ENCODE data around the gene SOWAHB.
"Not testable (repeated sequence)": the region's sequence is repeated elsewhere in the genome, so short reads cannot be mapped to it uniquely, and the experiment has no call there.

Gene SOWAHB

DNA sequence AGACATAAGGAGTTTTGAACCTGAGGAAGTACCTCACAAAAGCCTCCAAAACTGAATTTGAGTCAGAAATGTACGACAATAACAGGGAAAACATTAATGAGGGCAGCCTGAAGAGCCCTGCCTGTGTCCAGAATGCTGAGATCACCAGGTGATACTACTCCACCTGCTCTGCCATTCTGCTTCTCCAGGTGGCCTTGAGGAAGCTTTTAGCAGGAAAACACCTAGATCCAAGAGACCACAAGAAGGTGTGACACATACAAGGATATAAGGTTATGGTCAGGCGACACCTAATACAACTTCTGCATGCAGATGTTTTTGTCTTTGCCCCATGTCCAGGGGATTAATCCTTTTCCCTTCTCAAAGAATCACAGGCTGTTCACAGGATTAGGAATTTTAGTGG, 15.3 kb downstream of the SOWAHB start (continued):
- no peak for TF ChIP-seq ZBTB20 (tag by site-specific recombination; IDR thresholded peaks at IDR 0.05)

DNA sequence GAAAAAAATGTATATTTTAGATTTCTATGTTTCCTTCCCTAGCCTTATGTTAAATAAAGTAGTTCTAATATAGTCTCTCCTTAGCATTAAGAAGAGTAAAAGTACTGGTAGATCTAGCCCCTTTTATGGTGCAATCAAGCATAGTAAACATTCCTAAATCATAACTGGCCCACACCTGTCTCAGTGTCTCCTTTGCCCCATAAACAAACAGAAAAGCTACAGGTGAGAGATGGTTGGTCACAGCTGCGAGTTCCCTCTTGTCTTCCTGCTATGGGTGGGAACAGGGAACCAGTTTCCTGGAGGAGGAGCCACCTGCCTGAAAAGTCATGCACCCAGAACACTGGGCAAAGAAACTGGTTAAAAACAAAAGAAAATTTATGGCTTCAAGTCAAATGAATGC, 16.6 kb downstream of the SOWAHB start:
- no peaks in the 10 kb centered on the region for H3K36me3 ChIP-seq (ENCODE audit: control insufficient read depth in 2 of 2, insufficient read depth in 1 of 2, low read length in 2 of 2)
- no peak overlapping the region for H3K4me3 ChIP-seq (ENCODE audit: low read depth, low read length)
- H3K27ac ChIP-seq (ENCODE audit: extremely low read depth, low read depth, low read length) = no peak overlapping the region
- no peaks in the 10 kb centered on the region for H3K9me3 ChIP-seq (ENCODE audit: control insufficient read depth, insufficient read depth, low read depth, low read length)
- no peak for TF ChIP-seq KLF10 (tag by site-specific recombination; IDR thresholded peaks at IDR 0.05)
- no peak for TF ChIP-seq ZNF155 (tag by site-specific recombination; IDR thresholded peaks at IDR 0.05)
- TF ChIP-seq ZNF366 (tag by site-specific recombination; conservative IDR thresholded peaks at IDR 0.05) = no peak
- TF ChIP-seq ZNF335 (tag by site-specific recombination; conservative IDR thresholded peaks at IDR 0.05) = no peak
- TF ChIP-seq ZNF544 (tag by site-specific recombination; IDR thresholded peaks at IDR 0.05) = no peak
- peak; percentile 85; the same call in 1 of the 2 replicates for TF ChIP-seq SCRT1 (tag by site-specific recombination; IDR thresholded peaks at IDR 0.05; ENCODE audit: borderline replicate concordance)
- peak; percentile 88 for TF ChIP-seq SCRT2 (tag by site-specific recombination; IDR thresholded peaks at IDR 0.05)
- no peak for TF ChIP-seq ZNF169 (tag by site-specific recombination; IDR thresholded peaks at IDR 0.05)
- TF ChIP-seq, protein P1, sequence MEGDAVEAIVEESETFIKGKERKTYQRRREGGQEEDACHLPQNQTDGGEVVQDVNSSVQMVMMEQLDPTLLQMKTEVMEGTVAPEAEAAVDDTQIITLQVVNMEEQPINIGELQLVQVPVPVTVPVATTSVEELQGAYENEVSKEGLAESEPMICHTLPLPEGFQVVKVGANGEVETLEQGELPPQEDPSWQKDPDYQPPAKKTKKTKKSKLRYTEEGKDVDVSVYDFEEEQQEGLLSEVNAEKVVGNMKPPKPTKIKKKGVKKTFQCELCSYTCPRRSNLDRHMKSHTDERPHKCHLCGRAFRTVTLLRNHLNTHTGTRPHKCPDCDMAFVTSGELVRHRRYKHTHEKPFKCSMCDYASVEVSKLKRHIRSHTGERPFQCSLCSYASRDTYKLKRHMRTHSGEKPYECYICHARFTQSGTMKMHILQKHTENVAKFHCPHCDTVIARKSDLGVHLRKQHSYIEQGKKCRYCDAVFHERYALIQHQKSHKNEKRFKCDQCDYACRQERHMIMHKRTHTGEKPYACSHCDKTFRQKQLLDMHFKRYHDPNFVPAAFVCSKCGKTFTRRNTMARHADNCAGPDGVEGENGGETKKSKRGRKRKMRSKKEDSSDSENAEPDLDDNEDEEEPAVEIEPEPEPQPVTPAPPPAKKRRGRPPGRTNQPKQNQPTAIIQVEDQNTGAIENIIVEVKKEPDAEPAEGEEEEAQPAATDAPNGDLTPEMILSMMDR (tag by site-specific recombination; IDR thresholded peaks at IDR 0.05) = no peak
- TF ChIP-seq REPIN1 (tag by site-specific recombination; IDR thresholded peaks at IDR 0.05; ENCODE audit: low read depth) = no peak
- TF ChIP-seq ZNF24 (tag by site-specific recombination; IDR thresholded peaks at IDR 0.05) = no peak
- ChIA-PET POLR2A (no interaction called here), CTCF (interaction anchor here (0.6 to 1.2 kb wide), 4 partner anchors 16 to 270 kb away, joined by 3 read pairs; no protein-coding TSS in a partner anchor)
- no peaks in the 10 kb centered on the region for H3K4me1 ChIP-seq (ENCODE audit: control insufficient read depth, insufficient read depth, low read length)

DNA sequence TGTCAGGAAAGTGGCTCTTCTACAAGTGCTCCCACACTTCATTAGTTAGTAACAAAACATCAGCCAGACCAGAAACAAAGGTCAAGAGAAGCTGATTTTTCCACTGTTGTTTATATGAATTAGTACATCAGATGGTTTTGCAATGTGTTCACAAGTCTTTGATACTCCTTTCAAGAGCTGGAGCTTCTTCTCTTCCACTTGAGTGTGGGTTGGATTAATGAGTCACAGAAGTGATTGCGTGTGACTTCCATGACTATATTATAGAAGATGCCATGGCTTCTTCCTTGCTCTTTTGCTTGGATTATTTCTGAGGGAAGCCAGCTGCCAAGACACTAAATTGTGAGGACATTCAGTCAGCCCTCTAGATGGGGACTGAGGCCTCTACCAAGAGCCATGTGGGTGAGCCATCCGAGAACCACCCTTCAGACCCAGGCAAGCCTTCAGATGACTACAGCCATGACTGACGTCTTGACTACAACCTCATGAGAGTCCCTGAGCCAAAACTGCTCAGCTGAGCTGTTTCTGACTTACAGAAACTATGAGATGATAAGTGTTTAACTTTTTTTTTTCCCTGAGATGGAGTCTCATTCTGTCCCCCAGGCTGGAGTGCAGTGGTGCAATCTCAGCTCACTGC, 18.1 kb downstream of the SOWAHB start:
- H3K27ac ChIP-seq (ENCODE audit: extremely low read depth, low read depth, low read length) = no peak overlapping the region
- no peak overlapping the region for H3K4me3 ChIP-seq (ENCODE audit: low read depth, low read length)
- no peaks in the 10 kb centered on the region for H3K9me3 ChIP-seq (ENCODE audit: control insufficient read depth, insufficient read depth, low read depth, low read length)
- H3K4me1 ChIP-seq (ENCODE audit: control insufficient read depth, insufficient read depth, low read length) = no peaks in the 10 kb centered on the region
- ChIA-PET CTCF (interaction anchor here (0.6 to 0.8 kb wide), 2 partner anchors 12 to 19 kb away, joined by 3 read pairs; no protein-coding TSS in a partner anchor), POLR2A (no interaction called here)
- H3K36me3 ChIP-seq (ENCODE audit: control insufficient read depth in 2 of 2, insufficient read depth in 1 of 2, low read length in 2 of 2) = no peaks in the 10 kb centered on the region
- TF ChIP-seq, protein P2, sequence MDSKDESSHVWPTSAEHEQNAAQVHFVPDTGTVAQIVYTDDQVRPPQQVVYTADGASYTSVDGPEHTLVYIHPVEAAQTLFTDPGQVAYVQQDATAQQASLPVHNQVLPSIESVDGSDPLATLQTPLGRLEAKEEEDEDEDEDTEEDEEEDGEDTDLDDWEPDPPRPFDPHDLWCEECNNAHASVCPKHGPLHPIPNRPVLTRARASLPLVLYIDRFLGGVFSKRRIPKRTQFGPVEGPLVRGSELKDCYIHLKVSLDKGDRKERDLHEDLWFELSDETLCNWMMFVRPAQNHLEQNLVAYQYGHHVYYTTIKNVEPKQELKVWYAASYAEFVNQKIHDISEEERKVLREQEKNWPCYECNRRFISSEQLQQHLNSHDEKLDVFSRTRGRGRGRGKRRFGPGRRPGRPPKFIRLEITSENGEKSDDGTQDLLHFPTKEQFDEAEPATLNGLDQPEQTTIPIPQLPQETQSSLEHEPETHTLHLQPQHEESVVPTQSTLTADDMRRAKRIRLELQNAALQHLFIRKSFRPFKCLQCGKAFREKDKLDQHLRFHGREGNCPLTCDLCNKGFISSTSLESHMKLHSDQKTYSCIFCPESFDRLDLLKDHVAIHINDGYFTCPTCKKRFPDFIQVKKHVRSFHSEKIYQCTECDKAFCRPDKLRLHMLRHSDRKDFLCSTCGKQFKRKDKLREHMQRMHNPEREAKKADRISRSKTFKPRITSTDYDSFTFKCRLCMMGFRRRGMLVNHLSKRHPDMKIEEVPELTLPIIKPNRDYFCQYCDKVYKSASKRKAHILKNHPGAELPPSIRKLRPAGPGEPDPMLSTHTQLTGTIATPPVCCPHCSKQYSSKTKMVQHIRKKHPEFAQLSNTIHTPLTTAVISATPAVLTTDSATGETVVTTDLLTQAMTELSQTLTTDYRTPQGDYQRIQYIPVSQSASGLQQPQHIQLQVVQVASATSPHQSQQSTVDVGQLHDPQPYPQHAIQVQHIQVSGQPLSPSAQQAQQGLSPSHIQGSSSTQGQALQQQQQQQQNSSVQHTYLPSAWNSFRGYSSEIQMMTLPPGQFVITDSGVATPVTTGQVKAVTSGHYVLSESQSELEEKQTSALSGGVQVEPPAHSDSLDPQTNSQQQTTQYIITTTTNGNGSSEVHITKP (tag by site-specific recombination; IDR thresholded peaks at IDR 0.05) = peak; percentile 61; the same call in 1 of the 2 replicates
- TF ChIP-seq, protein P3, sequence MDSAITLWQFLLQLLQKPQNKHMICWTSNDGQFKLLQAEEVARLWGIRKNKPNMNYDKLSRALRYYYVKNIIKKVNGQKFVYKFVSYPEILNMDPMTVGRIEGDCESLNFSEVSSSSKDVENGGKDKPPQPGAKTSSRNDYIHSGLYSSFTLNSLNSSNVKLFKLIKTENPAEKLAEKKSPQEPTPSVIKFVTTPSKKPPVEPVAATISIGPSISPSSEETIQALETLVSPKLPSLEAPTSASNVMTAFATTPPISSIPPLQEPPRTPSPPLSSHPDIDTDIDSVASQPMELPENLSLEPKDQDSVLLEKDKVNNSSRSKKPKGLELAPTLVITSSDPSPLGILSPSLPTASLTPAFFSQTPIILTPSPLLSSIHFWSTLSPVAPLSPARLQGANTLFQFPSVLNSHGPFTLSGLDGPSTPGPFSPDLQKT (IDR thresholded peaks at IDR 0.05; ENCODE audit: borderline replicate concordance, low read depth, low read length) = no peak

DNA sequence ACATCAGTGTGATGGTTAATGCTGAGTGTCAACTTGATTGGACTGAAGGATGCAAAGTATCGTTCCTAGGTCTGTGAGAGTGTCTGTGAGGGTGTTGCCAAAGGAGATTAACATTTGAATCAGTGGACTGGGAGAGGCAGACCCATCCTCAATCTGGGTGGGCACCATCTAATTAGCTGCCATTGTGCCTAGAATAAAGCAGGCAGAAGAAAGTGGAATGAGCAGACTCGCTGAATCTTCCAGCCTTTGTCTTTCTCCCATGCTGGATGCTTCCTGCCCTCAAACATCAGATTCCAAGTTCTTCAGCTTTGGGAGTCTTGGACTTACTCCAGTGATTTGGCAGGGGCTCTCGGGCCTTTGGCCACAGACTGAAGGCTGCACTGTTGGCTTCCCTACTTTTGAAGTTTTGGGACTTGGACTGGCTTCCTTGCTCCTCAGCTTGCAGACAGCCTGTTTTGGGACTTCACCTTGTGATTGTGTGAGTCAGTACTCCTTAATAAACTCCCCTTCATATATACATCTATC, 19.2 kb downstream of the SOWAHB start:
- POLR2A ChIA-PET; H3K9me3 ChIP-seq (ENCODE audit: control insufficient read depth, insufficient read depth, low read depth, low read length); CTCF ChIA-PET: not testable (repeated sequence)

More for the DNA sequence above, 19.2 kb downstream of the SOWAHB start:
- H3K27ac ChIP-seq (ENCODE audit: extremely low read depth, low read depth, low read length); H3K4me3 ChIP-seq (ENCODE audit: low read depth, low read length); H3K4me1 ChIP-seq (ENCODE audit: control insufficient read depth, insufficient read depth, low read length); H3K36me3 ChIP-seq (ENCODE audit: control insufficient read depth in 2 of 2, insufficient read depth in 1 of 2, low read length in 2 of 2): not testable (repeated sequence)

Data from HEK293 (cell line).